SK-N-MC (cell line): ENCODE measurements around the gene SNX8.

ENCODE experiments used
- DNase-seq: peaks from one replicate; pipeline ENCODE4 v3.0.0-alpha.2; 2011; ENCODE audit warnings: low read depth, low spot score
- H3K27ac ChIP-seq: fragments of 200-600 bp; sonication (generic); 2 replicates; pipeline ENCODE4 v1.5.1; 2016; ENCODE audit warnings: mixed run types
- H3K36me3 ChIP-seq: fragments of 200-600 bp; sonication (generic); 2 replicates; pipeline ENCODE4 v1.6.1; 2017; ENCODE audit warnings: antibody characterized with exemption, low read length, mixed read lengths; ENCODE audit not compliant: insufficient read depth
- H3K4me3 ChIP-seq: fragments of 200-600 bp; sonication (generic); 2 replicates; pipeline ENCODE4 v1.5.1; 2016
- H3K9ac ChIP-seq: fragments of 200-600 bp; sonication (generic); 2 replicates; pipeline ENCODE4 v1.8.0; 2017; ENCODE audit warnings: mixed run types, mixed read lengths; ENCODE audit not compliant: insufficient read length
- H3K9me3 ChIP-seq: fragments of 200-600 bp; sonication (generic); 2 replicates; pipeline ENCODE4 v1.6.1; 2017; ENCODE audit warnings: low read depth, mild to moderate bottlenecking, antibody characterized with exemption, low read length, moderate library complexity, mixed read lengths
- EZH2 ChIP-seq: fragments of 200-600 bp; sonication (generic); IDR thresholded peaks from one replicate; pipeline ENCODE4 v1.6.1; 2017; ENCODE audit warnings: antibody characterized with exemption
- FOXP2 ChIP-seq: optimal IDR thresholded peaks from 2 replicates; pipeline ENCODE3; 2011; ENCODE audit warnings: mild to moderate bottlenecking, moderate library complexity; ENCODE audit not compliant: insufficient read depth; ENCODE audit errors: extremely low read length, control extremely low read depth
- POLR2AphosphoS5 ChIP-seq: IDR thresholded peaks from 2 replicates; pipeline ENCODE4 v1.6.1; 2012; ENCODE audit warnings: mild to moderate bottlenecking, low read depth, low read length, borderline replicate concordance

The SNX8 gene

GRCh38 chr7:2228921-2229320 is 85.3 kb downstream of the SNX8 start:
- Histone ChIP-seq H3K9me3 (no peaks in the 10 kb centered on the region), H3K9ac (no peak overlapping the region), H3K36me3 (peaks cover 43% of the 10 kb centered on the region), H3K4me3 (no peak overlapping the region), H3K27ac (no peak overlapping the region)
- no peak for TF ChIP-seq FOXP2
- no peak for TF ChIP-seq POLR2AphosphoS5
- no peak for TF ChIP-seq EZH2
- DNase-seq: no peak

GRCh38 chr7:2227699-2228098 is 86.5 kb downstream of the SNX8 start:
- no peak overlapping the region for H3K4me3 ChIP-seq
- no peaks in the 10 kb centered on the region for H3K9me3 ChIP-seq
- H3K9ac ChIP-seq: no peak overlapping the region
- no peak overlapping the region for H3K27ac ChIP-seq
- no peak for DNase-seq
- peaks cover 43% of the 10 kb centered on the region for H3K36me3 ChIP-seq
- no peak for TF ChIP-seq FOXP2
- TF ChIP-seq EZH2: no peak
- TF ChIP-seq POLR2AphosphoS5: no peak

GRCh38 chr7:2225830-2226229 is 88.4 kb downstream of the SNX8 start:
- Histone ChIP-seq H3K9me3 (no peaks in the 10 kb centered on the region), H3K27ac (no peak overlapping the region), H3K4me3 (no peak overlapping the region), H3K36me3 (peaks cover 47% of the 10 kb centered on the region), H3K9ac (no peak overlapping the region)
- DNase-seq: no peak
- TF ChIP-seq EZH2: no peak
- TF ChIP-seq POLR2AphosphoS5: no peak
- no peak for TF ChIP-seq FOXP2

- Histone ChIP-seq H3K4me3 (no peak overlapping the region), H3K36me3 (peaks cover 47% of the 10 kb centered on the region), H3K9ac (no peak overlapping the region), H3K27ac (no peak overlapping the region), H3K9me3 (no peaks in the 10 kb centered on the region)
- TF ChIP-seq POLR2AphosphoS5: no peak
- TF ChIP-seq EZH2: no peak
- TF ChIP-seq FOXP2: no peak
- DNase-seq: no peak
Observed at GRCh38 chr7:2225336-2225735, 88.9 kb downstream of the SNX8 start.

GRCh38 chr7:2224934-2225333 is 89.3 kb downstream of the SNX8 start:
- H3K9me3 ChIP-seq: no peaks in the 10 kb centered on the region
- peaks cover 44% of the 10 kb centered on the region for H3K36me3 ChIP-seq
- H3K27ac ChIP-seq: no peak overlapping the region
- no peak overlapping the region for H3K9ac ChIP-seq
- TF ChIP-seq POLR2AphosphoS5 (no peak), EZH2 (no peak), FOXP2 (no peak)
- DNase-seq: no peak
- H3K4me3 ChIP-seq: no peak overlapping the region

GRCh38 chr7:2224491-2224928 is 89.7 kb downstream of the SNX8 start:
- Histone ChIP-seq H3K9ac (no peak overlapping the region), H3K36me3 (peaks cover 40% of the 10 kb centered on the region), H3K27ac (no peak overlapping the region), H3K4me3 (no peak overlapping the region), H3K9me3 (no peaks in the 10 kb centered on the region)
- DNase-seq: no peak
- TF ChIP-seq FOXP2 (no peak), EZH2 (no peak)

GRCh38 chr7:2223321-2223720 is 90.9 kb downstream of the SNX8 start:
- Histone ChIP-seq H3K9me3 (no peaks in the 10 kb centered on the region), H3K27ac (no peak overlapping the region), H3K36me3 (peaks cover 37% of the 10 kb centered on the region; the same call in 1 of the 2 replicates), H3K4me3 (no peak overlapping the region), H3K9ac (no peak overlapping the region)
- TF ChIP-seq POLR2AphosphoS5 (no peak), FOXP2 (no peak), EZH2 (no peak)
- no peak for DNase-seq

GRCh38 chr7:2222516-2222915 is 91.7 kb downstream of the SNX8 start:
- peaks cover 35% of the 10 kb centered on the region; the same call in 1 of the 2 replicates for H3K36me3 ChIP-seq

GRCh38 chr7:2220954-2221353 is 93.3 kb downstream of the SNX8 start:
- TF ChIP-seq POLR2AphosphoS5 (no peak), FOXP2 (no peak), EZH2 (no peak)
- peaks cover 36% of the 10 kb centered on the region; the same call in 1 of the 2 replicates for H3K36me3 ChIP-seq
- no peak for DNase-seq
- no peak overlapping the region for H3K27ac ChIP-seq
- H3K9me3 ChIP-seq: no peaks in the 10 kb centered on the region
- H3K9ac ChIP-seq: no peak overlapping the region
- H3K4me3 ChIP-seq: no peak overlapping the region

More at GRCh38 chr7:2222516-2222915, 91.7 kb downstream of the SNX8 start:
- TF ChIP-seq EZH2 (no peak), FOXP2 (no peak), POLR2AphosphoS5 (no peak)
- no peak overlapping the region for H3K9ac ChIP-seq
- H3K27ac ChIP-seq: no peak overlapping the region
- DNase-seq: no peak
- H3K9me3 ChIP-seq: no peaks in the 10 kb centered on the region
- H3K4me3 ChIP-seq: no peak overlapping the region
